ENCODE results near the gene HSF5.
A peak's percentile ranks its signal among the peaks of the same experiment; 100 is the strongest.
"Not testable (repeated sequence)": the region's sequence is repeated elsewhere in the genome, so short reads cannot be mapped to it uniquely, and the experiment has no call there.

HSF5 gene

DNA sequence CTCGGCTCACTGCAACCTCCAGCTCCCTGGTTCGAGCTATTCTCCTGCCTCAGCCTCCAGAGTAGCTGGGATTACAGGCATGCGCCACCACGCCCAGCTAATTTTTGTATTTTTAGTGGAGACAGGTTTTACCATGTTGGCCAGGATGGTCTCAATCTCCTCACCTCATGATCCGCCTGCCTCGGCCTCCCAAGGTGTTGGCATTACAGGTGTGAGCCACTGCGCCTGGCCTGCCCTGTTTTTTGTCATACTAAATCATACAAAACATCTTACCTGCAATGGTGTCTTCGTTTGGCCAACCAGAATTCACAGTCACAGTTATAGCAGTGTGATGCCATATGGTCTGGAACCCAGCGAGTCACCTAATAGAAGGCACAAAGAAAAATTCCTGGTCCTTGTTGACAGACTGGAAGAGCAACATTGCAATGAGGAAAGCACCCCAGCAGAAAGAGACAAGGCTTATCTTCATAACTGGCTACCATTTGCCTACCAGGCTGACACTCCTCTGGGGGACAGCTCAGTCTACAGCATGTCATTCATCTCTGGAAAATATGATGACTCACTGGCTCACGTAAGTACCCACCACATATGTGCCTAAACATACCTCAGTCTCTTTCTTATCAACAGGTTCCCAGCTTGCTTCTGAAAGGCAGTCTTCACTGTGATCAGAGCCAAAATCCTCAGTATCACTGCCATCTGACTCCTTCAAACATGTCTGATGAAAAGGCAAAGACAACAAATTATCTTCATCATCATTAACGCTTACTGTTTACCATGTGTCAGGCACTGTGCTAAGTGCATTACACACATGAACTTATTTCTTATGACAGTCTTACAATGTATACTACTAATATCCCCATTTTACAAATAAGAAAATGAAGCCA lies 4.3 kb upstream of the HSF5 start:
- no peak for DNase-seq (ENCODE audit: low read depth, low spot score)
- H3K4me3 ChIP-seq (ENCODE audit: low read length), result no peak overlapping the region

DNA sequence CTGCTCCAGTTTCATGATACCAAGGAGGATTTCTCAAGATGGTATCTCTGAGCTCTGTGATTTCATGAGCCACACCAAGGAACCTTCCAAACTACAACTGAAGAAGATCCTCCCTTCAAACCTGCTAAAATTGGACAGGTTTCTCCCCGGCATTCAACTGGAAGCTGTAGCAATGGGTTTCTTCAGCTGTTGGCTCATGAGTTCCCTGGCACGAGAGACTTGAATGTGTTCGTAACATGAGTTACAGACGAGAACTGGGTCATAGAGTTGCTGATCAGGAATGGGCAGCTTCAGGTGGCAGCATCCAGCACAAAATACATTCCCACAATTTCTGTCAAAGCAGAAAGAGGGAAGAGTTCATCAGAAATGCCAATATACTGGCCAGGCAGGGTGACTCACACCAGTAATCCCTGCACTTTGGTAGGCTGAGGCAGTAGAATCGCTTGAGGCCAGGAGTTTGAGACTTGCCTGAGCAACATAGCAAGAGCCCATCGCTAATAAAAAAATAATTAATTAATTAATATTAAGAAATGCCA lies 3.4 kb upstream of the HSF5 start:
- H3K4me3 ChIP-seq (ENCODE audit: low read length), result no peak overlapping the region
- DNase-seq (ENCODE audit: low read depth, low spot score), result no peak

DNA sequence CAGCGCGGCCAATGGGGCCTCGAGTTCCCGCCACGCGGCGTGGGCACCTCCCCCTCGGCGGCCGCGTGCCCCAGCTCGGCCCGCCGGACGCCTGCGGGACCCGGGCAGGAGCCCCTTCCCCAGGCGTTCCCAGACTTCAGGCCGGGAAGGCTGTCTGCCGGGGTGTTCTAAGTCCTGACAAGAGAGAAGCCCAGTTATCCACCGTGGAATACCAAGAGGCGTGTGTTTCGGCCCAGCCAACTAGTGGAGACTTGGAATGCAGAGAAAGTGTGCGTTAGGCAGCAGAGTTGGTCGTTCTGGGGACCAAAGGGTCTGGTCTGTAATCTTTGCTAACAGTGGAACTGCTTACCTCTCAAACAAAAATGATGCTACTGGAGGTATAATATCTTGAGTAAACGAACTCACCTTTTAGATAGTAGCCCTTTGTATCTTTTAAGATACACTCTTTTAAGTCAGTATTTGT lies 251 bp upstream of the HSF5 start:
- no peak for DNase-seq (ENCODE audit: low read depth, low spot score)
- no peak overlapping the region for H3K4me3 ChIP-seq (ENCODE audit: low read length)

DNA sequence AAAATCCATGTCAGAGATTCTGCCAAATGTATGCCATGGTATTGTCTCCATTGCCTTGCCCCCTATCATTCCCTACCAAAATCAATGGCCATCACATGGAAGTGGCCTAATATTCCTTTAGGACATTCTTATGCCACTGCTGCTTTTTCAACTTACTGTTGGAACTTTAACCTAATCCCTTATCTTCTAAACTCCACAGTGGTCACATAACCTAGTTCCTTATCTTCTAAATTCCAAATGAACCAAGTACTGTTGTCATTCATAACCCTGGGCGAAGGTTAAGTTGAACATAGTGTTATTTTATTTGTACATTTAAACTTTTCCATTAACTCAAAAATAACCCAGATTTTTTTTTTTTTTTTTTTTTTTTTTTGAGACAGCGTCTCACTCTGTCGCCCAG lies 3.6 kb downstream of the HSF5 start:
- no peak overlapping the region for H3K4me3 ChIP-seq (ENCODE audit: low read length)
- DNase-seq (ENCODE audit: low read depth, low spot score), result no peak

DNA sequence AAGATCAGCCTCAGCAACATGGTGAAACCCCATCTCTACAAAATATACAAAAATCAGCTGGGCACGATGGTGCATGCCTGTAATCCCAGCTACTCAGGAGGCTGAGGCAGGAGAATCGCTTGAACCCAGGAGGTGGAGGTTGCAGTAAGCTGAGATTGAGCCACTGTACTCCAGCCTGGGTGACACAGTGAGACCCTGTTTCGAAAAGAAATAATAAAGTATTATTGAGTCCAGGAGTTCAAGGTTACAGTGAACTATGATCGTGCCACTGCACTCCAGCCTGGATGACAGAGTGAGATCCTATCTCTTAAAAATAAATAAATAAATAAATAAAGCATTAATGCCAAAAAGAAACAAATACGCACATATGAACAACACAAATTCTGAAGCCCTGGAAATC lies 6.4 kb downstream of the HSF5 start:
- not testable (repeated sequence) for H3K4me3 ChIP-seq (ENCODE audit: low read length); DNase-seq (ENCODE audit: low read depth, low spot score)

DNA sequence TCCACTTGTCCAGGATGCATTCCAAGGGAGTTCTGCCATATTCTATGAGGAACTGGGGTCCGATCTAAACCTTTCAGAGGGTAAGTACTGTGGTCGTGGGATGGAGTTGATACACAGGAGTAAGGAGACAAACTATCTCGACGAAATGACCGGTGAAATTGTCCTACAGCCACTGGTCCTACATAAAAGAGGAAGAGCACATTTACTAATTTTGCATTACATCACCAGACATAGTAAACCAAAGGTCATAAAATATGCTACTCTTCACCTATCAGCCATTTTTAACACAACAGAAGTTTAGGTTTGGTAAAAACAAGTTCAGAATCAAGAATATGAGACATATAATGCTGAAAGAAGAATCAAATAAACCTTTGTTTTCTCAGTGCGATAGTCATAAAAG lies 8.1 kb downstream of the HSF5 start:
- no peak overlapping the region for H3K4me3 ChIP-seq (ENCODE audit: low read length)
- no peak for DNase-seq (ENCODE audit: low read depth, low spot score)

DNA sequence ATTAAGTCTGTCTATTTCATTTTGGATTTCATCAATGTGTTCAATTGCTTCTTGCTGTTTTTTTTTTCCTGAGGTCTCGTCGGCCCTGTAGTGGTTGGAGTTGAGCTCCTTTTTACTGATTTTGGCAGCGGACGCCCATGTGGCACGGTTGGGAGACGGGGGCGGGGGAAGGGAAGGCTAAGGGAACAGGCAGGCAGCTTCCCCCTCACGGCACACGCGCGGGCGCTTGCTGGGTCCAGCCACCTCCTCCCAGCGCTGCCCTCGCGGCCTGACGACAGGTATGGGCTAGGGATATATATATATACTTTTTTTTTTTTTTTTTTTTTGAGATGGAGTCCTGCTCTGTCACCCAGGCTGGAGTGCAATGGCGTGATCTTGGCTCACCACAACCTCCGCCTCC lies 11.4 kb downstream of the HSF5 start:
- H3K4me3 ChIP-seq (ENCODE audit: low read length), result no peak overlapping the region
- DNase-seq (ENCODE audit: low read depth, low spot score), result no peak

DNA sequence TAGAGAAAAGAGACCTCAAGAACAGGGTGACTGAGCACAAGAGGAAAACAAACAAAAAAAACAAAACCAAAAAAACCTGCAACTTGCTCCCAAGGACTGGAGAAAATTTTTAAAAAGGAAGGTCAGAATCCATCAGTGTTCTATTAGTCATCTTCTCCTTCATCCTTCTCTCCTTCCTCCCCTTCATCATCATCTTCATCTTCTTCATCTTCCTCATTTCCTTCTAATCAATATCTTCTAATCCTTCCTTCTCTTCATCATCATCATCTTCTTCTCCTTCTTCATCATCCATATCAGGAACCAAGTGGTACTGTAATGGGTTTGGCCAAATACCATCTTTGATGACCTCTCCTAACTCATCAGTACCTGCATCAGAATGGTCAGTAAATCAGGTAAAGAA lies 12.2 kb downstream of the HSF5 start:
- DNase-seq (ENCODE audit: low read depth, low spot score), result no peak
- H3K4me3 ChIP-seq (ENCODE audit: low read length), result no peak overlapping the region

DNA sequence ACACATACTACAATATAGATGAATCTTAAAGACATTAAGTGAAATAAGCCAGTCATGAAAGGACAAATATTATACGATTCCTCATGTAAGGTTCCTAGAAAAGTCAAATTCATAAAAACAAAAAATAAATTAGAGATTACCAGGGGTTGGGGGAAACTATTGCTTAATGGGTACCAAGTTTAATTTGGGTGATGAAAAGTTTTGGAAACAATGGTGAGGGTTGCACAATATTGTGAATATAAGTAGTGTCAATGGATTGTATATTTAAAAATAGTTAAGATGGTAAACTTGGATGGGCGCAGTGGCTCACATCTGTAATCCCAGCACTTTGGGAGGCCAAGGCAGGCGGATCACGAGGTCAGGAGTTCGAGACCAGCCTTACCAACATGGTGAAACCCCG lies 17.9 kb downstream of the HSF5 start:
- no peak overlapping the region for H3K4me3 ChIP-seq (ENCODE audit: low read length)
- DNase-seq (ENCODE audit: low read depth, low spot score), result no peak

DNA sequence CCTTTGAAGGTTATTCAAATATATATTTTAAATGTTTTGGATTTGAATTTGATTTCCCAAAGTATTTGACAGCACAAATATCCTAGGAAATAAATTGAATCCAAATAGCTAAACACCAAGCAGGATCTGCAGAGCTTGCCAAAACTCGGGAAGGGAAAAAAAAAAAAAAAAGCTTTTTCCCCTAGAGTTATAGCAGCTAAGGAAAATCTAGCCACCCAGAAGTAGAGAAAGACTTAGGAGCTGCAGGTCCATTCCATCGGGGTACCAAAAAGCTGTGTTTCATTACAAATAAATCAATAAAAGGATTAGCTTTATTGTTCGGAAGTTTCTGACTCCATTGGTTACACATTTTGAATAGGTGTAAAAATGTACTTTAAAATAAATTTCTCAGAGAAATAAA lies 19.3 kb downstream of the HSF5 start:
- DNase-seq (ENCODE audit: low read depth, low spot score), result no peak
- no peak overlapping the region for H3K4me3 ChIP-seq (ENCODE audit: low read length)

DNA sequence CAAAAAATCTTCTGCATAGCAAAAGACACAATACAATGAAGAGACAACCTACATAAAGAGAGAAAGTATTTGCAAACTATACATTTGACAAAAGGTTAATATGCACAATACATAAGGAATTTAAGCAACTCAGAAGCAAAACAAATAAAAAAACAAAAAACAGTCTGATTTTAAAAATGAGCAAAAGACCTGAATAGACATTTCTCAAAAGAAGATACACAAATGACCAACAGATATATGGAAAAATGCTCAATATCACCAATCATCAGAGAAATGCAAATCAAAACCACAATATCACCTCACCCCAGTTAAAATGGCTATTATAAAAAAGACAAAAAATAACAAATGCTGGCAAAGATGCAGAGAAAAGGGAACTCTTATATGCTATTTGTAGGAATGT lies 32.7 kb downstream of the HSF5 start:
- H3K4me3 ChIP-seq (ENCODE audit: low read length), result no peak overlapping the region
- no peak for DNase-seq (ENCODE audit: low read depth, low spot score)

DNA sequence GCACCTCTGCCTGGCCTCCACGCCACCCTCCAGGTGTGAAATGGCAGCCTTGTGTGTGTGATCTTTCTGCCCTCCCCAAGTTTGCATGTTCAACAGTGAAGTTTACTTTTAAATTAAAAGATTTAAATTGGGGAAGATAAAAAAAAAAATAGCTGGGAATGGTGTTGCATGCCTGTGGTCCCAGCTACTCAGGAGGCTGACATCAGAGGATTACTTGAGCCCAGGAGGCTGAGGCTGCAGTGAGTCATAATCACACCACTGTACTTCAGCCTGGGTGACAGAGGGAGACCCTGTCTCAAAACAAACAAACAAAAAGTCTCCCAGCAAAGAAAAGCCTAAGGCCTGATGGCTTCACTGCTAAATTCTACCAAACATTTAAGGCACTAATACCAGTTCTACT lies 35.5 kb downstream of the HSF5 start:
- no peak for DNase-seq (ENCODE audit: low read depth, low spot score)
- no peak overlapping the region for H3K4me3 ChIP-seq (ENCODE audit: low read length)

DNA sequence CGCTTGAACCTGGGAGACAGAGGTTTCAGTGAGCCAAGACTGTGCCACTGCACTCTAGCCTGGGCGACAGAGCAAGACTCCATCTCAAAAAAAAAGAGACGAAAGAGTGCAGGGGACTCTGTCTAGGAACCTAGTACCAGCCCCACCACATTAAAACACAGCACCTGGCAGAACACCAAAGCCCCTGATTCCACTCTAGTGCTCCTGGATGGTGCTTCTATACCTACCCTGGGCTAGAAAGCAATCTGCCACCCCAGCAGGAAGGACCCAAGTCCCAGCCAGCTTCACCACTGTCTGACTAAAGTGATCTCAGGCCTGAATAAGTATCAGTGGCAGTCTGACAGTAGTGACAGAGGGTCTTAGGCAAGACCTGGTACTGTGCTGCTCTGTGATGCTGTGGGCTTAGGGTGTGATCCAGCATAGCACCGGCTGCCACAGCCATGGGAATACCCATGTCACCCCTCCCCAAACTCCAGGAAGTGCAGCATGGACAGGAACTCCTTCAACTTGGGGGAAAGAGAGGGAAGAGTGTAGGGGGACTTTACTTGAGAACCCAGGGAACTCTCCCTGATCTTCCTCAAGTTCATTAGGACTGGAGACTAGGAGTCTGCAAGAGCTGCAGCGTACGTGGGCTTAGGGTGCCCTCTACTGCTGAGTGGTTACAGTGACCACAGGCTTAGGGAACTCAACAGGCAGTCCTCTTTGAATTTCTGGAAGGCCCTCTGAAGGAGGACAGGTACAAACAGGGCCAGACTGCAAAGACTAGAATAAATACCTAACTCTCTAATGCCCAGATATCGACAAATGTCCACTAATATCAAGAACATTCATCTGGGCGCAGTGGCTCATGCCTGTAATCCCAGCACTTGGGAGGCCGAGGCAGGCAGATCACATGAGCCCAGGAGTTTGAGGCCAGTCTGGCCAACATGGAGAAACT lies 40.9 kb downstream of the HSF5 start:
- peak; percentile 86 for DNase-seq (ENCODE audit: low read depth, low spot score)
- H3K4me3 ChIP-seq (ENCODE audit: low read length), result no peak overlapping the region

DNA sequence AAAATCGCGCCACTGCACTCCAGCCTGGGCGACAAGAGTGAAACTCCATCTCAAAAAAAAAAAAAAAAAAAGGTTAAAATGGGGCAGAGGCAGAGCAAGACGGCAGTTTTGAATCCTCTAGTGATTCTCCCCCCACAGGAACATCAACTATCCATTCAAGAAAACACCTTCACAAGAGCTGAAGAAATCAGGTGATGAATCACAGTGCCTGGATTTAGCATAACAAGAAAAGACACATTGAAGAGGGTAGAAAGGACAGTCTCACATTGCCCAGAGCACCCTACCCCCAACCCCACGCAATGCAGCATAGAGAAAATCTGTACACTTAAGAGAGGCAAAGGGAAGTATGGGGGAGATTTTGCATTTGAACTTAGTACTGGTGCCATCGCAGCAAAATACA lies 42.1 kb downstream of the HSF5 start:
- no peak for DNase-seq (ENCODE audit: low read depth, low spot score)
- no peak overlapping the region for H3K4me3 ChIP-seq (ENCODE audit: low read length)

DNA sequence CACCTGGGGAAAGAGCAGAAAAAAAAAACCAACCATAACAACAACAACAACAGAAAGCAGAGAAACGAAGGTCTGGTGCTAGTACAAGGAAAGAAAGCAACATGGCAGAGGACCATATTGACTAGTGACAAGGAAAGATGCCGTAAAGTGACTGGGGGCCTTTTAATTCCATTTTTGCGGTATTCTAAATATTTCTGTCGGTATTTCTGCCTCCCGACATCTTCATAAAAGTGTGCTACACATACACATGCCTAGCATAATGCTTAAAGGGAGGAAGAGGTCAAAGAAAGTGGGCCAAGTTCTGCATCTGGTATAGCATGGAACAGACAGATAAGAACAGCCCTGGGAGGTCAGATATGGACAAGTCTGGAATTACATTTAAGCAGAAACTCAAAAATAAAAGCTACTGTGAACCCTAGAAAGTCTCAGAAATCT lies 51.4 kb downstream of the HSF5 start:
- DNase-seq (ENCODE audit: low read depth, low spot score), result no peak

DNA sequence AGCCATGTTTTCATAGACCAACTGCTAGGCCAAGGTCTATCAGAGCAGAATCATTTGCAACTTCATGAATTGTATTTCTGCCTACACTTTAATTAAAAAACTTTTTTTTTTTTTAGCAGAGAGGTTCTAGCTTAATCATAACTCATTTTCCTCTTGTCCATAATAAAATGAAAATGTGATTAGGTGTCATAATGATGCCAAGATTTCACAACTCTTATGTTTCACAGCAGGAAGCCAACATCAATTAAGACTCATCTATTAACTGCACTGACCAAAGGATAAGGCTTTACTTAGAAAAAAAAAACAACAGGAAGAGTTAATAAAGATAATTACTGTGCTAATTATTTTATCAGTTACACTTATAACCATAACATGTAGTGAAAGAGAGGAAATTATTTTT lies 52.0 kb downstream of the HSF5 start:
- no peak for DNase-seq (ENCODE audit: low read depth, low spot score)
- H3K4me3 ChIP-seq (ENCODE audit: low read length), result no peak overlapping the region

More for the DNA sequence above, 51.4 kb downstream of the HSF5 start:
- H3K4me3 ChIP-seq (ENCODE audit: low read length), result no peak overlapping the region

DNA sequence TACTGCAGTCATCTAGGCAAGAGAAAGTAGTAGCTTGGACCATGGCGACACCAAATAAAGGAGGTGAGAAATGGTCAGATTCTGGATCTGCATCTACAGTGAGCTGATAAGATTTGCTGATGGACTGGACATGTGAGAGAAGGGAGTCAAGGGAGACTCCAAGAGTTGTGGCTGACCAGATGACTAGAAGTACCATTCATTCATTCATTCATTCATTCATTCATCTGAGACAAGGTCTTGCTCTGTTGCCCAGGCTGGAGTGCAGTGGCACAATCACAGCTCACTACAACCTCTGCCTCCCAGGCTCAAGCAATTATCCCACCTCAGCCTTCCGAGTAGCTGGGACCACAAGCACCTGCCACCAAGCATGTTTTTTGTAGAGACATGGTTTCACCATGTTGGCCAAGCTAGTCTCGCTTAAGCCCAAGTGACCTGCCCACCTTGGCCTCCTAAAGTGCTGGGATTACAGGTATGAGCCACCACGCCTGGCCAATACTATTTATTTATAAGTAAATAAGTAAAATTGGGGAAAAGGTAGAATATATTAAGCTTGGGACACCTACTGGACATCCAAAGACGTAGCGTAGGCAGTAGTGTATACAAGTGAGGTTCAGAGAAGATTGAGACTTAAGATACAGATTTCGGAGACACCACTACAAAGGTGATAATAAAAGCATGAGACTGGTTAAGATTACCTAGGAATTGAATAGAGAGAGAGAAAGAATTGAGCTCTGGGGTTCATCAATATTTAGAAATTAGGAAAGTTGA lies 55.2 kb downstream of the HSF5 start:
- no peak overlapping the region for H3K4me3 ChIP-seq (ENCODE audit: low read length)
- no peak for DNase-seq (ENCODE audit: low read depth, low spot score)

DNA sequence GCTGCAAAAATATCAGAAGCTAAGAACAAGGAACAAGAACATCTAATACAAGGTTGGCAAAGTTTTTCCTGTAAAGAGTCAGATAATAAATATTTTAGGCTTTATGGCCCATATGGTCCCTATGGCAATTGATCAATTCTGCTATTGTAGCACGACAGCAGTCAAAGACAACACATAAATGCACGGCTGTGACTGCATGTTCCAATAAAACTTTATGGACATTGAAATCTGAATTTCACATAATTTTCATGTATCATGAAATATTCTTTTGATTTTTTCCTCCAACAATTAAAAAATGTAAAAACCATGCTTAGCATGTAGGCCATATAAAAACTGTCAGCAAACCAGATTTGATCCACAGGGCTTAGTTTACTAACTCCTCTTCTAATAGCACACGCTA lies 60.4 kb downstream of the HSF5 start:
- no peak for DNase-seq (ENCODE audit: low read depth, low spot score)
- H3K4me3 ChIP-seq (ENCODE audit: low read length), result no peak overlapping the region

DNA sequence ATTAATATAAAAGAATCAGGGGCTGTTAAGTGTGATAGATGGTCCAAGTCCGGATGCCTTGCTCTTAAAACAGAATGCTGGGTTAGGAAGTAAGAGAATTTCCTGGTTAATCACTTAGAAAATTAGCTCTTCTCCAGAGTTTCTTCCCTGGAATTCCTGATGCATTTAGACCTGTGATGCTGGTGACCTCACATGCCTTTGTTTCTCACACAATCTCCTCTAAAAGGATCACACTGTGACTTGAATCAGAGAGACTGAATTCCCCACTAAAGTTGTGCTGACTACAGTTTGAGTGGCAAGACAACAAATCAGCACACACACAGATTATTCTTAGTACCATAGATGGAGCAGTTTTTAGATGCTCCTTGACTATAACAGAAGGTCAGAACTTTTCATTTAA lies 66.5 kb downstream of the HSF5 start:
- no peak for DNase-seq (ENCODE audit: low read depth, low spot score)

More for the DNA sequence above, 66.5 kb downstream of the HSF5 start:
- H3K4me3 ChIP-seq (ENCODE audit: low read length), result no peak overlapping the region

Measured in Jurkat, Clone E6-1 (cell line).